Astrocyte of the hippocampus (primary cell): Measurements from ENCODE around the gene ZFP1.
A peak's percentile ranks its signal among the peaks of the same experiment; 100 is the strongest.
"Not testable (repeated sequence)": the region's sequence is repeated elsewhere in the genome, so short reads cannot be mapped to it uniquely, and the experiment has no call there.

Experiments used
- DNase-seq: peaks from one replicate; pipeline ENCODE4 v3.0.0; 2011; ENCODE audit warnings: low read depth, low spot score

The ZFP1 gene

GRCh38 chr16:75204410-75204758 is 56.1 kb downstream of the ZFP1 start:
- no peak for DNase-seq

- not testable (repeated sequence) for DNase-seq
Measured at GRCh38 chr16:75204905-75205304, 56.6 kb downstream of the ZFP1 start.

- DNase-seq: not testable (repeated sequence)
Measured at GRCh38 chr16:75205438-75205837, 57.1 kb downstream of the ZFP1 start.

- DNase-seq: not testable (repeated sequence)
Measured at GRCh38 chr16:75205961-75206748, 57.8 kb downstream of the ZFP1 start.

- DNase-seq: no peak
Measured at GRCh38 chr16:75206749-75207451, 58.6 kb downstream of the ZFP1 start, which contains the start of gene CTRB2. Gene CTRB2, minus strand, starts transcription at chr16:75207161. Its CDS starts 20 bp downstream, at chr16:75207141.

- DNase-seq: no peak
Measured at GRCh38 chr16:75207831-75208230, 59.5 kb downstream of the ZFP1 start.

- DNase-seq: no peak
Measured at GRCh38 chr16:75208242-75208825, 60.0 kb downstream of the ZFP1 start.

- no peak for DNase-seq
Measured at GRCh38 chr16:75208861-75209505, 60.7 kb downstream of the ZFP1 start.

- DNase-seq: not testable (repeated sequence)
Measured at GRCh38 chr16:75209514-75209913, 61.2 kb downstream of the ZFP1 start.

- DNase-seq: no peak
Measured at GRCh38 chr16:75209944-75210343, 61.6 kb downstream of the ZFP1 start.

- not testable (repeated sequence) for DNase-seq
Measured at GRCh38 chr16:75211286-75211685, 63.0 kb downstream of the ZFP1 start.

- peak; percentile 58 for DNase-seq
Measured at GRCh38 chr16:75216127-75216526, 67.8 kb downstream of the ZFP1 start.

- no peak for DNase-seq
Measured at GRCh38 chr16:75216576-75216975, 68.3 kb downstream of the ZFP1 start.

- DNase-seq: no peak
Measured at GRCh38 chr16:75217389-75217851, 69.1 kb downstream of the ZFP1 start.

GRCh38 chr16:75218256-75219076 is 70.1 kb downstream of the ZFP1 start, which contains the start of gene CTRB1:
Gene CTRB1, plus strand, starts transcription at chr16:75218988. Its CDS starts 20 bp downstream, at chr16:75219008.
- DNase-seq: no peak

GRCh38 chr16:75219088-75219487 is 70.8 kb downstream of the ZFP1 start:
- DNase-seq: no peak

- DNase-seq: no peak
Measured at GRCh38 chr16:75219838-75220237, 71.5 kb downstream of the ZFP1 start.
